Body of pancreas (tissue), 4 donors: ENCODE measurements around the gene CTPS2. TPM values are rescaled to one million over a fixed set of nuclear protein-coding genes. Genes with fewer than 3 reads are reported as not detected.

Source experiments
- ATAC-seq: fragments of 150-250 bp; one replicate; pipeline ENCODE4 v1.9.1; 2016
- DNase-seq, 4 donors: peaks; one replicate each; pipeline ENCODE4 v3.0.0-alpha.2; 2019
- H3K27ac ChIP-seq, 4 donors: fragments of 200-600 bp; sonication (generic); 1 replicate in 3 of 4; 2 replicates in 1 of 4; pipeline versions ENCODE4 v1.5.1 to v1.6.1; 2016 to 2019; ENCODE audit warnings: mild to moderate bottlenecking in 1 of 4, mixed read lengths in 1 of 4, moderate library complexity in 1 of 4
- H3K27me3 ChIP-seq, 2 donors: fragments of 200-600 bp; sonication (generic); one replicate each; pipeline ENCODE4 v1.6.0; 2016; ENCODE audit warnings: mild to moderate bottlenecking in 1 of 2
- H3K36me3 ChIP-seq, 2 donors: fragments of 200-600 bp; sonication (generic); replicated peaks in 1 of 2; 2 replicates each; pipeline ENCODE4 v1.5.1; 2016; ENCODE audit warnings: low read depth in 2 of 2; ENCODE audit not compliant: insufficient read depth in 1 of 2
- H3K4me1 ChIP-seq: fragments of 200-600 bp; sonication (generic); one replicate; pipeline ENCODE4 v1.6.0; 2016
- H3K4me3 ChIP-seq, 2 donors: fragments of 200-600 bp; sonication (generic); 1 replicate in 1 of 2; 2 replicates in 1 of 2; pipeline ENCODE4 v1.5.1; 2016 to 2019
- H3K9me3 ChIP-seq, 3 donors: fragments of 200-600 bp; sonication (generic); 1 replicate in 2 of 3; 2 replicates in 1 of 3; pipeline ENCODE4 v1.5.1; 2016
- CTCF ChIP-seq, 7 experiments: fragments of 450-650 bp in 4 of 7; fragments of 200-600 bp in 3 of 7; sonication (generic) in 3 of 7; IDR thresholded peaks; one replicate each; pipeline ENCODE4 v1.5.1; 2016 to 2019; ENCODE audit warnings: antibody characterized with exemption in 7 of 7
- POLR2A ChIP-seq, 3 donors: fragments of 450-650 bp; IDR thresholded peaks; one replicate each; pipeline ENCODE4 v1.6.1; 2016; ENCODE audit warnings: antibody characterized with exemption in 3 of 3, mild to moderate bottlenecking in 2 of 3
- WGBS, 2 donors: methylation state at CpG; one replicate each; pipeline ENCODE4 v1.1.5; 2017; 5-methylcytosine and 5-hydroxymethylcytosine counted together
- intact Hi-C: fragments of 100-400 bp; cut with DNase I; formaldehyde crosslinking; loops from one replicate; pipeline ENCODE4 v1.15.1; 2023
- total RNA-seq, 2 donors: library from RNA; depleted of rRNA; stranded (reverse); fragments of >200 nt; gene quantifications; one replicate each; pipeline ENCODE4 v1.1.0, GENCODE V29; 2016

CTPS2 gene
- total RNA-seq, 2 donors from 2014 or later: 13.2 to 16.6 TPM

GRCh38 chrX:16643176-16643575 lies 69.3 kb downstream of the CTPS2 start:
- WGBS, 2 donors: 83 to 88% methylated on average over 5 of the region's 5 CpGs
- H3K4me1 ChIP-seq: peaks cover 7% of the 10 kb centered on the region
- no peak for TF ChIP-seq CTCF (IDR thresholded peaks at IDR 0.05)
- TF ChIP-seq POLR2A (IDR thresholded peaks at IDR 0.05): no peak
- intact Hi-C loops: no loop called here
- no peak overlapping the region for H3K27ac ChIP-seq
- no peaks in the 10 kb centered on the region for H3K27me3 ChIP-seq
- DNase-seq (no peak), ATAC-seq (no peak)
- H3K9me3 ChIP-seq: no peaks in the 10 kb centered on the region
- H3K36me3 ChIP-seq: no peaks in the 10 kb centered on the region
- H3K4me3 ChIP-seq: no peak overlapping the region

GRCh38 chrX:16640823-16641222 lies 71.6 kb downstream of the CTPS2 start:
- no peak for TF ChIP-seq CTCF (IDR thresholded peaks at IDR 0.05)
- no peak for TF ChIP-seq POLR2A (IDR thresholded peaks at IDR 0.05)
- H3K4me1 ChIP-seq: no peaks in the 10 kb centered on the region
- H3K9me3 ChIP-seq: no peaks in the 10 kb centered on the region
- H3K4me3 ChIP-seq: no peak overlapping the region
- H3K27me3 ChIP-seq: no peaks in the 10 kb centered on the region
- no peak for DNase-seq
- H3K36me3 ChIP-seq: no peaks in the 10 kb centered on the region
- H3K27ac ChIP-seq: no peak overlapping the region
- ATAC-seq: no peak
- intact Hi-C loops: no loop called here
- WGBS, 2 donors: 63 to 68% methylated on average over 3 to 4 of the region's 4 CpGs

GRCh38 chrX:16639966-16640365 lies 72.5 kb downstream of the CTPS2 start:
- TF ChIP-seq POLR2A (IDR thresholded peaks at IDR 0.05) (no peak), CTCF (IDR thresholded peaks at IDR 0.05) (no peak)
- 84 to 92% methylated on average over 6 of the region's 6 CpGs for WGBS, 2 donors
- intact Hi-C loops: no loop called here
- ATAC-seq (no peak), DNase-seq (no peak)
- H3K9me3 ChIP-seq: no peaks in the 10 kb centered on the region
- no peaks in the 10 kb centered on the region for H3K4me1 ChIP-seq
- H3K36me3 ChIP-seq: no peaks in the 10 kb centered on the region
- H3K4me3 ChIP-seq: no peak overlapping the region
- H3K27ac ChIP-seq: no peak overlapping the region
- H3K27me3 ChIP-seq: no peaks in the 10 kb centered on the region

GRCh38 chrX:16638533-16638932 lies 73.9 kb downstream of the CTPS2 start:
- ATAC-seq (no peak), DNase-seq (no peak)
- Histone ChIP-seq H3K9me3 (no peaks in the 10 kb centered on the region), H3K36me3 (no peaks in the 10 kb centered on the region), H3K27me3 (no peaks in the 10 kb centered on the region), H3K4me3 (no peak overlapping the region), H3K4me1 (peaks cover 4% of the 10 kb centered on the region), H3K27ac (no peak overlapping the region)
- WGBS, 2 donors: 94 to 96% methylated on average over 5 to 7 of the region's 7 CpGs
- intact Hi-C loops: no loop called here
- no peak for TF ChIP-seq CTCF (IDR thresholded peaks at IDR 0.05)
- no peak for TF ChIP-seq POLR2A (IDR thresholded peaks at IDR 0.05)

- Histone ChIP-seq H3K9me3 (no peaks in the 10 kb centered on the region), H3K4me1 (peaks cover 6% of the 10 kb centered on the region), H3K27ac (no peak overlapping the region), H3K36me3 (no peaks in the 10 kb centered on the region), H3K4me3 (no peak overlapping the region), H3K27me3 (no peaks in the 10 kb centered on the region)
- 98 to 100% methylated on average over 3 of the region's 3 CpGs for WGBS, 2 donors
- DNase-seq (no peak), ATAC-seq (no peak)
- no peak for TF ChIP-seq POLR2A (IDR thresholded peaks at IDR 0.05)
- TF ChIP-seq CTCF (IDR thresholded peaks at IDR 0.05): no peak
- intact Hi-C loops: no loop called here
Observed at GRCh38 chrX:16635596-16635995, 76.9 kb downstream of the CTPS2 start.
